MM.1S (cell line): Measurements from ENCODE around the gene TBX6.

Source experiments
- DNase-seq: peaks from one replicate; pipeline ENCODE4 v3.0.0-alpha.2; 2015
- H2AFZ ChIP-seq: fragments of 300-600 bp; sonication (generic); 2 replicates; pipeline ENCODE4 v1.6.0; 2016; ENCODE audit warnings: antibody characterized with exemption, low read length
- H3F3A ChIP-seq: fragments of 300-600 bp; sonication (generic); 2 replicates; pipeline ENCODE4 v1.6.1; 2016; ENCODE audit warnings: mild to moderate bottlenecking, antibody characterized with exemption, low read length, moderate library complexity, mixed read lengths; ENCODE audit not compliant: insufficient read depth
- H3K27ac ChIP-seq: fragments of 300-600 bp; sonication (generic); 2 replicates; pipeline ENCODE4 v1.5.1; 2016; ENCODE audit warnings: mild to moderate bottlenecking, low read length
- H3K27me3 ChIP-seq: fragments of 300-600 bp; sonication (generic); replicated peaks from 2 replicates; pipeline ENCODE4 v1.6.0; 2016; ENCODE audit warnings: low read length; ENCODE audit not compliant: insufficient read depth
- H3K36me3 ChIP-seq: fragments of 300-600 bp; sonication (generic); replicated peaks from 2 replicates; pipeline ENCODE4 v1.6.1; 2016; ENCODE audit warnings: mild to moderate bottlenecking, low read length, mixed read lengths; ENCODE audit not compliant: insufficient read depth
- H3K4me1 ChIP-seq: fragments of 300-600 bp; sonication (generic); 2 replicates; pipeline ENCODE4 v1.6.1; 2016; ENCODE audit warnings: low read length, mixed read lengths
- H3K4me2 ChIP-seq: fragments of 300-600 bp; sonication (generic); 2 replicates; pipeline ENCODE4 v1.6.0; 2016; ENCODE audit warnings: low read depth, low read length
- H3K4me3 ChIP-seq: fragments of 300-600 bp; sonication (generic); 2 replicates; pipeline ENCODE4 v1.5.1; 2016; ENCODE audit warnings: low read length, mixed read lengths
- H3K79me2 ChIP-seq: fragments of 300-600 bp; sonication (generic); 2 replicates; pipeline ENCODE4 v1.6.1; 2016; ENCODE audit warnings: mixed run types, low read length, mixed read lengths
- H3K9ac ChIP-seq: fragments of 300-600 bp; sonication (generic); 2 replicates; pipeline ENCODE4 v1.6.1; 2016; ENCODE audit warnings: low read length, mixed read lengths
- H3K9me2 ChIP-seq: fragments of 300-600 bp; sonication (generic); replicated peaks from 2 replicates; pipeline ENCODE4 v1.6.1; 2016; ENCODE audit warnings: mild to moderate bottlenecking, low read length, mixed read lengths; ENCODE audit not compliant: insufficient read depth
- H3K9me3 ChIP-seq: fragments of 300-600 bp; sonication (generic); replicated peaks from 2 replicates; pipeline ENCODE4 v1.6.1; 2016; ENCODE audit warnings: mild to moderate bottlenecking, low read length, mixed read lengths; ENCODE audit not compliant: insufficient read depth
- H4K20me1 ChIP-seq: fragments of 300-600 bp; sonication (generic); 2 replicates; pipeline ENCODE4 v1.6.1; 2016; ENCODE audit warnings: mild to moderate bottlenecking, low read length, moderate library complexity, mixed read lengths; ENCODE audit not compliant: insufficient read depth
- CTCF ChIP-seq: fragments of 300-600 bp; sonication (generic); IDR thresholded peaks from 2 replicates; pipeline ENCODE4 v1.5.1; 2016; ENCODE audit warnings: antibody characterized with exemption, low read length, mixed read lengths
- EZH2 ChIP-seq: fragments of 300-600 bp; sonication (generic); optimal IDR thresholded peaks from 2 replicates; pipeline ENCODE3; 2017; ENCODE audit warnings: low read depth, mild to moderate bottlenecking, antibody characterized with exemption, low read length, mixed read lengths
- EZH2phosphoT487 ChIP-seq: fragments of 300-600 bp; sonication (generic); IDR thresholded peaks from 2 replicates; pipeline ENCODE4 v1.6.1; 2018; ENCODE audit warnings: antibody characterized with exemption, low read length

TBX6 gene

GRCh38 chr16:30054959-30055553 is 36.7 kb downstream of the TBX6 start:
- TF ChIP-seq CTCF = peak; percentile 57
- no peak for TF ChIP-seq EZH2
- no peak for TF ChIP-seq EZH2phosphoT487
- H3K36me3 ChIP-seq = no peaks in the 10 kb centered on the region
- DNase-seq = peak; percentile 45
- H3K79me2 ChIP-seq = peaks cover 6% of the 10 kb centered on the region
- H3K27ac ChIP-seq = no peak overlapping the region
- no peak overlapping the region for H2AFZ ChIP-seq
- H3K4me3 ChIP-seq = no peak overlapping the region
- H3F3A ChIP-seq = 0 out of 2 replicates have a peak, but pooled peaks cover 3% of the 10 kb centered on the region
- peaks cover 6% of the 10 kb centered on the region for H3K4me1 ChIP-seq
- H3K27me3 ChIP-seq = no peaks in the 10 kb centered on the region
- no peaks in the 10 kb centered on the region for H3K9me2 ChIP-seq
- no peaks in the 10 kb centered on the region for H4K20me1 ChIP-seq
- no peaks in the 10 kb centered on the region for H3K9me3 ChIP-seq
- no peak overlapping the region for H3K4me2 ChIP-seq
- H3K9ac ChIP-seq = no peak overlapping the region

- H3K9me3 ChIP-seq = no peaks in the 10 kb centered on the region
- no peaks in the 10 kb centered on the region for H3K9me2 ChIP-seq
- no peaks in the 10 kb centered on the region for H3K27me3 ChIP-seq
- H3K4me3 ChIP-seq = no peak overlapping the region
- no peak overlapping the region for H2AFZ ChIP-seq
- peaks cover 6% of the 10 kb centered on the region for H3K79me2 ChIP-seq
- 0 out of 2 replicates have a peak, but pooled peaks cover 3% of the 10 kb centered on the region for H3F3A ChIP-seq
- H3K9ac ChIP-seq = no peak overlapping the region
- no peak for DNase-seq
- TF ChIP-seq EZH2phosphoT487 = no peak
- peaks cover 6% of the 10 kb centered on the region for H3K4me1 ChIP-seq
- H4K20me1 ChIP-seq = no peaks in the 10 kb centered on the region
- no peak overlapping the region for H3K27ac ChIP-seq
- no peak overlapping the region for H3K4me2 ChIP-seq
- no peaks in the 10 kb centered on the region for H3K36me3 ChIP-seq
These were observed 37.3 kb downstream of the TBX6 start for GRCh38 chr16:30054451-30054850.

- Histone ChIP-seq H3F3A (0 out of 2 replicates have a peak, but pooled peaks cover 3% of the 10 kb centered on the region), H4K20me1 (no peaks in the 10 kb centered on the region)
- no peak for DNase-seq
These were observed 38.2 kb downstream of the TBX6 start for GRCh38 chr16:30053376-30054015.

More at GRCh38 chr16:30053376-30054015, 38.2 kb downstream of the TBX6 start:
- H3K4me2 ChIP-seq = peak overlapping the region; percentile 99
- H3K4me1 ChIP-seq = peaks cover 6% of the 10 kb centered on the region
- H2AFZ ChIP-seq = peak overlapping the region; percentile 94
- no peaks in the 10 kb centered on the region for H3K36me3 ChIP-seq
- H3K9me2 ChIP-seq = no peaks in the 10 kb centered on the region
- H3K27me3 ChIP-seq = no peaks in the 10 kb centered on the region
- no peaks in the 10 kb centered on the region for H3K9me3 ChIP-seq
- H3K4me3 ChIP-seq = peak overlapping the region; percentile 93
- peak overlapping the region; percentile 28; the same call in 1 of the 2 replicates for H3K27ac ChIP-seq
- TF ChIP-seq EZH2phosphoT487 = no peak
- no peak for TF ChIP-seq CTCF
- TF ChIP-seq EZH2 = no peak
- peaks cover 6% of the 10 kb centered on the region for H3K79me2 ChIP-seq
- peak overlapping the region; percentile 85 for H3K9ac ChIP-seq
